OCI-LY7 (cell line): ENCODE data around the gene OST4. TPM values are rescaled to one million over a fixed set of nuclear protein-coding genes. Genes with fewer than 3 reads are reported as not detected.
A peak's percentile ranks its signal among the peaks of the same experiment; 100 is the strongest.

ENCODE experiments used
- BruUV-seq: library from RNA; stranded (reverse); fragments of 400-500 nt; replicated peaks from 2 replicates; lab custom pipeline; 2021; lab: Mats Ljungman, UMichigan
- CTCF ChIA-PET: fragments of 300-600 bp; sonication (Branson Sonifier 250); formaldehyde crosslinking; loops from one replicate; lab custom pipeline; 2022; ENCODE audit warnings: antibody characterized with exemption; ENCODE audit not compliant: unreplicated experiment; lab: Charles Lee
- POLR2A ChIA-PET: fragments of 300-600 bp; sonication (Branson Sonifier 250); formaldehyde crosslinking; loops from one replicate; lab custom pipeline; 2022; ENCODE audit warnings: antibody characterized with exemption; lab: Charles Lee
- DNase-seq: peaks from one replicate; pipeline ENCODE4 v3.0.0-alpha.2; 2015; ENCODE audit warnings: low spot score
- H2AFZ ChIP-seq: fragments of 200-600 bp; sonication (generic), shearing (Covaris generic); 2 replicates; pipeline ENCODE4 v1.6.1; 2014; ENCODE audit warnings: mild to moderate bottlenecking, antibody characterized with exemption, low read length, moderate library complexity
- H3K27ac ChIP-seq: fragments of 200-600 bp; sonication (generic); 2 replicates; pipeline ENCODE4 v1.5.1; 2014; ENCODE audit warnings: mixed run types, low read depth, mild to moderate bottlenecking, moderate library complexity, low read length, inconsistent platforms; ENCODE audit not compliant: poor library complexity, severe bottlenecking
- H3K36me3 ChIP-seq: fragments of 200-600 bp; sonication (generic); 2 replicates; pipeline ENCODE4 v1.6.1; 2014; ENCODE audit warnings: mild to moderate bottlenecking, antibody characterized with exemption, low read length, moderate library complexity, mixed read lengths; ENCODE audit not compliant: insufficient read depth
- H3K4me1 ChIP-seq: fragments of 200-600 bp; sonication (generic); 2 replicates; pipeline ENCODE4 v1.5.1; 2014; ENCODE audit warnings: mild to moderate bottlenecking, low read length; ENCODE audit not compliant: insufficient read depth, poor library complexity, severe bottlenecking
- H3K4me2 ChIP-seq: fragments of 200-600 bp; sonication (generic); 2 replicates; pipeline ENCODE4 v1.6.1; 2014; ENCODE audit warnings: mild to moderate bottlenecking, low read length
- H3K4me3 ChIP-seq: fragments of 200-600 bp; sonication (generic); 2 replicates; pipeline ENCODE4 v1.5.1; 2014; ENCODE audit warnings: mild to moderate bottlenecking, low read depth, low read length; ENCODE audit not compliant: poor library complexity, severe bottlenecking
- H3K79me2 ChIP-seq: fragments of 200-600 bp; sonication (generic); 2 replicates; pipeline ENCODE4 v1.6.1; 2016; ENCODE audit warnings: low read depth, mild to moderate bottlenecking, low read length, moderate library complexity, mixed read lengths; ENCODE audit not compliant: insufficient read depth
- H3K9me2 ChIP-seq: fragments of 200-600 bp; sonication (generic); 2 replicates; pipeline ENCODE4 v1.6.1; 2016; ENCODE audit warnings: mild to moderate bottlenecking, low read length, mixed read lengths; ENCODE audit not compliant: insufficient read depth
- H3K9me3 ChIP-seq: fragments of 200-600 bp; sonication (generic); 2 replicates; pipeline ENCODE4 v1.6.1; 2014; ENCODE audit warnings: mild to moderate bottlenecking, mixed run types, low read length, mixed read lengths
- H4K20me1 ChIP-seq: fragments of 200-600 bp; sonication (generic); 2 replicates; pipeline ENCODE4 v1.6.1; 2014; ENCODE audit warnings: mild to moderate bottlenecking, antibody characterized with exemption, low read length, moderate library complexity, mixed read lengths; ENCODE audit not compliant: insufficient read depth
- EZH2phosphoT487 ChIP-seq: fragments of 200-600 bp; sonication (generic); IDR thresholded peaks from 2 replicates; pipeline ENCODE4 v1.6.1; 2018; ENCODE audit warnings: low read depth, borderline replicate concordance, mild to moderate bottlenecking, mixed run types, antibody characterized with exemption, low read length, moderate library complexity, mixed read lengths
- intact Hi-C: fragments of 100-400 bp; cut with micrococcal nuclease; formaldehyde crosslinking; loops from one replicate; pipeline ENCODE4 v1.10.0; 2022; ENCODE audit not compliant: unreplicated experiment
- total RNA-seq, 2 experiments: library from RNA; depleted of rRNA in 1 of 2; stranded (reverse); fragments of >200 nt in 1 of 2; shearing (Covaris generic) in 1 of 2; gene quantifications; 2 replicates each; pipeline ENCODE4 v1.2.3, GENCODE V29; 2014 to 2022
- TF ChIP-seq, protein P1 (sequence below): fragments of 200-600 bp; sonication (generic); conservative IDR thresholded peaks from 2 replicates; pipeline ENCODE4 v1.5.1; 2014; ENCODE audit warnings: mild to moderate bottlenecking, antibody characterized with exemption, low read length, moderate library complexity, mixed read lengths

The OST4 gene
- total RNA-seq, 2 experiments from 2014 or later: 214 to 267 TPM

DNA sequence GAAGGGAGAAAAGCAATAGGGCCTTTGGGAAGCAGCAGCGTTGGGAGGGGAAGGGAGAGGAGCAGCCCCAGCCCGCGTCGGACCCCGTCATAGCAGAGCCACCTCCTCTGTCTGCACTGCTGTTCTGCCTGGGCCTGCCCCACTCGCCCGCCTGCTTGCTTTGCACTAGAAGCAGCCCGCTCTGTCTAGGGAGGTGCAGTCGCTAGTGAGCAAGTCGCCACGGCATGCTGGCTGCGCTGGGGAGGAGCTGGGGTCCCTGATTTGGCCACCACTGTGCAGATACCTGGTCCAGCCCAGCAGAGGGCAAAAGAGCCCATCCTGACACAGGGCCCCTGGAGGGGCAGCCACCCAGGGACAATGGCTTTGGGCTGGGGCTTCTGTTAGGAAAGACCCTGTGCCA lies 46.6 kb downstream of the OST4 start:
- no peaks in the 10 kb centered on the region for H3K9me3 ChIP-seq
- ChIA-PET CTCF (no interaction called here), POLR2A (no interaction called here)
- TF ChIP-seq, protein P1, sequence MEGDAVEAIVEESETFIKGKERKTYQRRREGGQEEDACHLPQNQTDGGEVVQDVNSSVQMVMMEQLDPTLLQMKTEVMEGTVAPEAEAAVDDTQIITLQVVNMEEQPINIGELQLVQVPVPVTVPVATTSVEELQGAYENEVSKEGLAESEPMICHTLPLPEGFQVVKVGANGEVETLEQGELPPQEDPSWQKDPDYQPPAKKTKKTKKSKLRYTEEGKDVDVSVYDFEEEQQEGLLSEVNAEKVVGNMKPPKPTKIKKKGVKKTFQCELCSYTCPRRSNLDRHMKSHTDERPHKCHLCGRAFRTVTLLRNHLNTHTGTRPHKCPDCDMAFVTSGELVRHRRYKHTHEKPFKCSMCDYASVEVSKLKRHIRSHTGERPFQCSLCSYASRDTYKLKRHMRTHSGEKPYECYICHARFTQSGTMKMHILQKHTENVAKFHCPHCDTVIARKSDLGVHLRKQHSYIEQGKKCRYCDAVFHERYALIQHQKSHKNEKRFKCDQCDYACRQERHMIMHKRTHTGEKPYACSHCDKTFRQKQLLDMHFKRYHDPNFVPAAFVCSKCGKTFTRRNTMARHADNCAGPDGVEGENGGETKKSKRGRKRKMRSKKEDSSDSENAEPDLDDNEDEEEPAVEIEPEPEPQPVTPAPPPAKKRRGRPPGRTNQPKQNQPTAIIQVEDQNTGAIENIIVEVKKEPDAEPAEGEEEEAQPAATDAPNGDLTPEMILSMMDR: no peak
- H3K36me3 ChIP-seq: no peaks in the 10 kb centered on the region
- BruUV-seq: no TSS peak
- no peak overlapping the region for H2AFZ ChIP-seq
- intact Hi-C loops: no loop called here
- H3K4me3 ChIP-seq: no peak overlapping the region
- no peaks in the 10 kb centered on the region for H3K4me1 ChIP-seq
- H3K79me2 ChIP-seq: no peaks in the 10 kb centered on the region
- no peak overlapping the region for H3K27ac ChIP-seq
- H3K4me2 ChIP-seq: no peak overlapping the region
- H3K9me2 ChIP-seq: no peaks in the 10 kb centered on the region
- H4K20me1 ChIP-seq: no peaks in the 10 kb centered on the region
- DNase-seq: no peak

DNA sequence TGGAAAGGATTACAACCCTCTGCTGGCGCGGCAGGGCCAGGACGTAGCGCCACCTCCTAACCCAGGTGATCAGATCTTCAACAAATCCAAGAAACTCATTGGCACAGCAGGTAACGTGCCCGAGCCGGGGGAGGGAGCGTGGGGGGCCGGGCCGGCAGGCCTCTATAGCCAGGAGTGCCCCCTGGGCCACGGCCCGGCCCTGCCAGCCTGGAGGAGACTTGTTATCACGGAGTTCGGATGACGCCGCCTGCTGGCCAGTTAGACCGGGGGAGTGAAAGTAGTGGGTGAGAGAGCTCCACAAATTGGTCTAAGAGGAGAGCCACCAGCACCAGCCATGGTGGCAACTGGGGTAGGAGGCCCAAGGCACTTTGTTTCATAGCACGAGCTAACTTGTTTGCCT lies 47.3 kb downstream of the OST4 start:
- Histone ChIP-seq H4K20me1 (no peaks in the 10 kb centered on the region), H3K27ac (no peak overlapping the region), H3K9me2 (no peaks in the 10 kb centered on the region), H3K4me3 (no peak overlapping the region), H3K4me1 (no peaks in the 10 kb centered on the region), H3K9me3 (no peaks in the 10 kb centered on the region), H2AFZ (no peak overlapping the region), H3K4me2 (no peak overlapping the region), H3K36me3 (no peaks in the 10 kb centered on the region), H3K79me2 (no peaks in the 10 kb centered on the region)
- DNase-seq: no peak
- BruUV-seq: no TSS peak
- intact Hi-C loops: no loop called here
- ChIA-PET CTCF (interaction anchor here (0.5 kb wide), 1 partner anchor 88 kb away, joined by 3 read pairs; no protein-coding TSS in a partner anchor), POLR2A (interaction anchor here (0.5 kb wide), 1 partner anchor 200 kb away, joined by 4 read pairs; no protein-coding TSS in a partner anchor)
- TF ChIP-seq, protein P1: peak; percentile 24; the same call in 1 of the 2 replicates
- TF ChIP-seq EZH2phosphoT487: no peak

DNA sequence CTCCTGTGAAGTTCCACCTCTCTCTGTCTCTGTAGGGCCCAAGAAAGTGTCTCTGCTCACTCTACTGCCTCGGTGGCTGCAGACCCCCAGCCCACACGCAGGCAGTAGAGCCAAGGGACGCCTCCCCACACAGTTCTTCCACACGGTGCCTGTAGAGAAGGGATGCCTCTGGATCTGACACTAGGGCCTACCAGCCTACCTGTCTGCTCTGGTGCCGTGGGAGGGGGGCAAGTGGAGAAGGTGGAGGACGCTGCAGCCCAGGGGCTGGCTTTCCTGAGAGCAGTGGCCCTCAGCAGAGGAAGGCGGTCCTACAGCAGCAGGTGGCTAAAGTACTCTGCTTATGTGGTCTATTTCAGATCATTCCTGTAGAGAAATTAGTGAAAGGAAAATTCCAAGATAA lies 47.7 kb downstream of the OST4 start:
- ChIA-PET POLR2A (interaction anchor here (0.5 kb wide), 1 partner anchor 200 kb away, joined by 4 read pairs; no protein-coding TSS in a partner anchor), CTCF (interaction anchor here (0.5 kb wide), 1 partner anchor 87 kb away, joined by 3 read pairs; no protein-coding TSS in a partner anchor)
- Histone ChIP-seq H3K27ac (no peak overlapping the region), H3K4me2 (no peak overlapping the region), H2AFZ (no peak overlapping the region), H3K9me3 (no peaks in the 10 kb centered on the region), H3K4me1 (no peaks in the 10 kb centered on the region), H3K4me3 (no peak overlapping the region), H3K9me2 (no peaks in the 10 kb centered on the region), H3K79me2 (no peaks in the 10 kb centered on the region), H4K20me1 (no peaks in the 10 kb centered on the region), H3K36me3 (no peaks in the 10 kb centered on the region)
- no peak for DNase-seq
- intact Hi-C loops: no loop called here
- BruUV-seq: no TSS peak
- TF ChIP-seq EZH2phosphoT487: no peak
- TF ChIP-seq, protein P1: no peak
